HG02884 (cell line): Measurements from ENCODE around the gene CNGA2.

Experiments used
- ATAC-seq: cut with Tn5 transposase; IDR thresholded peaks from one replicate; pipeline ENCODE4 v1.9.1; 2021; ENCODE audit warnings: mild to moderate bottlenecking, moderate library complexity; ENCODE audit not compliant: unreplicated experiment

Gene CNGA2

DNA sequence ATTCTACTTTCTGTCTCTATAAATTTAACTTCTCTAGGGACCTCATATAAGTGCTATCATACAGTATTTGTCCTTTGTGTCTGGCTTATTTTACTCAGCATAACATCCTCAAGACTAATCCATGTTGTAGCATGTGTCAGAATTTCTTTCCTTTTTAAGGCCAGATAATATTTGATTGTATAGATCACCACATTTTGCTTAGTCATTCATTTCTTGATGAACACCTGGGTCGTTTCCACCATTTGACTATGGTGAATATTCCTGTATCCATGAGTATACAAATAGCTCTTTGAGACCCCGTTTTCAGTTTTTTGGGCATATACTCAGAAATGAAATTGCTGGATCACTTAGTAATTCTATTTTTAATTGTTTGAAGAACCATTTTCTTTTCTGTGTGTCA is 12.0 kb downstream of the CNGA2 start:
- no peak for ATAC-seq

DNA sequence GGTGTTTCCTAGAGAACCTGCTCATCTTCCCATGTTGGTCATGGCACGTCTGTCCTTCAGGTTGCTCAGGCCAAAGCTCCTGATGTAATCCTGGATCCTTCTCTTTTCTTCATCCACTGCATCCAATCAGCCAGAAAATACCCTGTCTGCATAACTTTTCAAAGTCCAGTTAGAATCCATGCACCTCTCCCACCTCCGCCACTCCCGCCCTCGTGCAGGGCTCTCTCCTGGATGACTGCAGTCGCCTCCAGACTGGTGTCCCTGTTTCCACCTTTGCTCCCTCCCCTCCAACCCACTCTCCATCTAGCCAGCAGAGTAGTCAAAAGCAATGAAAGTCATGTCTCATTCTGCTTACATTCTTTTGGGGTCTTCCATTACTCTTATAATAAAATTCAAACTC is 16.0 kb downstream of the CNGA2 start:
- ATAC-seq: no peak

DNA sequence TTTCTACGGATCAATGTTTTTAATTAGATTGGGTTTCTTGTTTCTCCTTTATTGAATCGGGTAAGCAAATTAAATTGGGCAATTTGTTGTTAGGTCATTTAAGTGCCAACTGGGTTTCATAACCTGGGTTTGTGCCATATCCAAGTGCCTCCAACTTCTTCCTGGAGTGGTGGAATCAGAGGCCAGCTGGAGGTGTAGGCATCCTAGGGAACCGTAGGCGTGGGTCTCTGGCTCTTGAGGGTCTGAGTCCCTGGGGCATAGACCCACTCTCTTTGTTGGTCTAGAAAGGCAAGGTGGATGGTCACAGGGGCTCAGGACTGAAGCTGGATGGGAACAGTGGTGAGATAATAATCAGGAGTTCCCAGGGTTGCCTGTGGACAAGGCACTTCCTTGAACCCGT is 18.3 kb downstream of the CNGA2 start:
- no peak for ATAC-seq

DNA sequence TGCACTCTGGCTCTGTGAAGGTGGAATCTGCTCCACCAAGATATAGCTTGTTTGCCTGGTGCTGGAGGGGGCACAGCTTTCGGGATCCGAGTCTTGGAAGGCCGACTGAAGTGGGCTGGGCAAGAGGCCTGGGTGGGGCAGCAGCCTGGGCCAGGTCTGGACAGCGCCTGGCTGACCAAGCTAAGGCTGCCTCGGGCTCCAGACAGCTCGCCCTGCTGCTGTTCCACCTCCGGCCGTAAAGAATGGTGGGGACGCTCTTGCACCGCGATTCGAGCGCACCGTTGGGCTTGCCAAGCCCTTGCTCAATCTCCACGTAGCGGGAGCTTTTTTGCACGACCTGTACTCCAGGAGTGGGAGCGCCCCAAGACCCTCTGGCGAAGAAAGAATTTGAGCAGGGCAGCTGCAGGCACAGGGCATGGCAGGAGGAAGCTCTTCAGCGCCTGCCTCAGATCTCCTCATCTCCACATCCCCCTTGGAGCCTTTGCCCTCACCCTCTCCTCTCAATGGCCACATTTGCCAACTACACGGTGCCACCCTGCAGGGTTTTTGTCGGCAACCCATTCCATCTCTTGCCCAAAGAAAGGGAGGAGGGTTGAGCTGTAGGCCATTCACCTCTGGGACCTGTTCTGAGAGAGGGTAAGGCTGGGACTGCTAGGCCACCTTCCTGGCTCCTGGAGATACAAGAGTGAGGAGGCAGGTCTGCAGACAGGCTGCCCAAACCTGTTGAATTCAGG is 18.9 kb downstream of the CNGA2 start:
- ATAC-seq: peak; percentile 74

DNA sequence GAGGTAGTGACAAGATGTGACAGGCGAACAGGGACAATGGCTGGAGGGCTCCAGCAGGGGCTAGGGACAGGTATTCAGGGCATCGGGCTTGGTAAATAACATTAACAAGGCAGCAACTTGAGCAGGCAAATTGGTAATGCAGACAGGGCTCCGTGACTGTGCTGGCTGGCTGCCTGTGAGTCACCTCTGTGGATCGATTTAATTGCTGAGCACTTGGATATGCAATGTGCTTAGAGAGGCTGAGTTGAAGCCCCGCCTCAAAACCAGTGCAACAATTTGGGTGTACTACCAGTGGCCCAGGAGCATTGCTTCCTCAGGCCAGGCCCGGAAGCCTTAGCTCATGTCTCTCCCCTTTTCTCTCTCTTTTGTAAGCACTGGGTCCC is 19.5 kb downstream of the CNGA2 start:
- ATAC-seq: no peak

DNA sequence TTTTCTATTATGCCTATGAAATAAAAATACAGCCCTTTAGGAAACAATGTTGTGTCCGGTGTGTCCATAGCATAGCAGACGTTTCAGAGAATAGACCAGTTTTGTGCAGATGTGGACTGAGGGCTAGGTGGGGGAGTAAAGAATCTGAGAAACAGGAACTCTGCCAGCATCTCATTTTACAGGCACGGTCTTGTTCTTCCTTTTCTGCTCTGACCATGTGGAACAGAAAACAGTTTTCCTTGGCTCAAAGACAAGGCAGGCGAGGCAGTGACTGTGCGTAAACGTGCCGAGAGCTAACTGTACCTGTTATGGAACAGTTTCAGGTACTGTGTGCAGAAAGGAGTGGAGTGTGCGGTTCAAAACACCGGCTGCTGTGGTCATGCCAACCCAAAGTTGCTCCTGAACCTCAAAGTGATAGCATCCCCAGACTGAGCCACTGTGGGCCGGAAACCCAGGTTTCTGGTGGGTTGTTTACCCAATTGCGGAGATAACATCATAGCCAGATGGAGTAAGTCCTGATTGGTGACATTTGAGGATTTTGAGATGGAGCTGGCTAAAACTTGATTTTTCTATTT is 20.2 kb downstream of the CNGA2 start:
- no peak for ATAC-seq

DNA sequence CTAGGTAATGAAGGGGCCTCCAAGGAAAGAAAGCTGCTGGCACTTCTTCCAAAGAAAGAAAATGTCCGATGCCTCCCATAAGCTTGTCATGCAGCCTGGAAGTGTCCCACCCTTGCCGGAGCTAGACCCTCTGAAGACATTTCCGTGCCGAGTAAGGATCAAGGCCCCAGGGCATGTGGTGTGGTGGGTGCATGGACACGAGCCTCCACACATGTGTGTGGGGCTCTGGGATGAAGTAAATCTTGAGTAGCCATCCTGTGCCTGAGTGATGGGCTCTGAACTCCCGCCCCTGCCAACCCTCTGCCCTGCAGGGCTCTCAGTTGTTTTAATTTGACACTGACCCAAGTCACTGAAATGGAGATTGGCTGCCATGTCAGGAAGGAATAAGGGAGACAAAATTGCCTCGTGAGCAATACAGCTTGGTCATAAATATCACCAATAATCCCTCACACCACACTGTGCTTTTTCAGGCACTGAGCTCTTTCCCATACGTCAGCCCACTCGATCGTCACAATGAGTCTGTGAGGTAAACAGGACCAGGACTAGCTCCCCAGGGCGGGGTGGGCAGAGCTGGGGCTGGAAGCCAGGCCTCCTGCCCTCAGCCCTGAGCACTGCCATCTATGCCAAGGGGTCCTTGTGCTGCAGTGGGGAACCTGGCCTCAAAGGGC is 24.6 kb downstream of the CNGA2 start:
- ATAC-seq: no peak

DNA sequence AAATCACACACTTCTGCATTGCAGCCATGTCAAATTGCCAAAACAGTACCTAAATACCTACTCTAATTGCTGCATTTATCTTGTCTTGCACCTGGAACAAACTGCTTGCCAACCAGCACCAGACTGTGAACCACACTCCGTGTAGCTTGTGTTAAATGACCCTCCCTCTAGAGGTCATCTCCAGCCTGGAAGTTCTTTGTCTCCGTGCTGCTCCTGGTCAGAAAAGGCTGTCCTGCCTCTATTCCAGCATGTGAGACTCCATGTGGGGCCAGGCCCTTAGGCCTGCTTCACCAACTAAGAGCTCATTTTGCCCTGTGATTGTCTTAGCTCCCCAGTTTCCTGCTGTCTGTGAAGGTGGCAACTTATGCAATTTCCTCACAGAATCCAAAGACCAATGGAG is 28.3 kb downstream of the CNGA2 start:
- no peak for ATAC-seq

DNA sequence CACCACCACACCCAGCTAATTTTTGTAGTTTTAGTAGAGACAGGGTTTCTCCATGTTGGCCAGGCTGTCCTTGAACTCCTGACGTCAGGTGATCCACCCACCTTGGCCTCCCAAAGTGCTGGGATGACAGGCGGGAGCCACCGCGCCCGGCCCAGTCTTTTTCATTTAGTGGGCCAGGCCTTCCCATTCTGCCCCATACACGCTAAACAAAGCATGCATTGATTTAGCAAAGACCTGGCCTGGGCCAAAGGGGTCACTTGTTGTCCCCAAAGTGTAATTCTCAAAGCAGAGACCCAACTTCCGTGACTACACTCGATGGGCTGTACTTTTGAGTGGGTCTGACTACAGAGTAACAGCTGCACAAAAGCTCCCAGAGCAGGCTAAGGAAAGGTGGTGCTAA is 29.2 kb downstream of the CNGA2 start:
- no peak for ATAC-seq

DNA sequence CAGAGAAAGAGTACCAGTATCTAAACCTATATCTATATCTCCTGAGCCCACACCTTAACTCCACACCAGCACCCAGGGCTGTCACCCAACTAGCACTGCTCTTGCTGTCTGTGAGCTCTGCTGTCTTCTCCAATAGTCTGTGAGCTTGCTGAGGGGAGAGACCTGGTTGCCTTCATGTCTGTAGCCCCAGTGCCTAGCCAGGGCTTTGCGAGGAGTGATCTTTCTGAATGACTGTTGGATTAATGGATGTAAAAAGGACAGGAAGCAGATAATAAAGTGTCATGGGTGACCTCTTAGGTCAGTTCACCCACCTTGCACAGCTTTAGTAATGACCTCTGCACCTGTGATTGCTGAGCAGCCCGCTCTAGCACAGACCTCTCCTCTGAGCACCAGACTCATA is 30.5 kb downstream of the CNGA2 start:
- ATAC-seq: no peak

DNA sequence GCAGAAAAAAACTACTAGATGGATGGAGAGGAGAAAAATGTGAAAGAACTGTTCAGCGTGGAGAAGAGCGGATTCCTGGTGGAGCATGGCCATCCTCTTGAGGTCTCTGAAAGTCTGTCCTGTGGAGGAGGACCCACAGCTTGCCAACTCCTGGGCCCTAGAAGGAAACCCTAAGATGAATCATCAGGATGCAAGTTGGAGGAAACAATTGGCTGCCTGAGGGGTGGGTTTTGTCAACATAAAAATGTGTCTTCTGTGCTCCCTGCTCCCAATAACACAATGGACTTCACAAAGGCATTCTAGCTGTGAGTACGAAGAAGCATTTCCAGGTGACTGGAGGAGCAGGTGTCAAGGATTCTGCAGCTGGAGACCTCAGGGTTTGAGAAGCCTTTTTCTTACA is 37.2 kb downstream of the CNGA2 start:
- ATAC-seq: no peak

DNA sequence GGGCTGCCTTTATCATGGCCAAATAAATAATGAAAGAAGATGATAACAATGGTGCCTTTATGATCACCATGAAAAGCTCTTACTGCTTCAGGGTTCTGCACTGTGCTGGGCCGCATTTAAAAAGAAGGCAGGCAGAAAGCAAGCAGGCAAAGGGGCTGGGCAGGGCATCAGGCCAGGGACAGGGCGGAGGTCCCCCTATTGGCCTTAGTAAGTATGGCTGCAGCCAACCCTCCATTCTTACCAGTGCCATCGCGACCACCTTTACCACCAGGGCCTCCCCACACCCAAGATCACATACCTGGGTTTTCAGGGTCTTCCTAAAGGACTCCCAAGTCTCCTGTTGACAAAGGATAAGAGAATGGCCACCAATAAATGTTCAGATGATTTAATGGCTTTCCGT is 38.9 kb downstream of the CNGA2 start:
- ATAC-seq: no peak

DNA sequence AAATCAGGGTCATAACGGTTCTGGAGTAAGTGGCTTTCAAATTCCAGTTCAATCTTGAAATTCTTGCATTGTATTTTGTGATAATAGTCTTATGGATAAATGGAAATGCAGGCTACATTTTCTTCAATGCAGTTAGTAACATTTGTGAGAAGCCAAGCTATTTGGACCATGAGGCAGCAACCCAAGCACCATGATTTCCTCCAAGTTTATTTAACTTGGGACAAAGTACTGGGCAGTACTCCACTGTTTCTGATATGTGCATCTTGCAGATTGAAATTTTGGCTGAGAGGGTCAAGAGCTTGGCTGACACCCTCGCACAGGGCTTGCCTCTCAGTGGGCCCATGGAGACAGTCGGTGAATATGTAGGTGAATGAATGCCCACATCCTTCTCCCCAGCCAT is 39.9 kb downstream of the CNGA2 start:
- no peak for ATAC-seq

DNA sequence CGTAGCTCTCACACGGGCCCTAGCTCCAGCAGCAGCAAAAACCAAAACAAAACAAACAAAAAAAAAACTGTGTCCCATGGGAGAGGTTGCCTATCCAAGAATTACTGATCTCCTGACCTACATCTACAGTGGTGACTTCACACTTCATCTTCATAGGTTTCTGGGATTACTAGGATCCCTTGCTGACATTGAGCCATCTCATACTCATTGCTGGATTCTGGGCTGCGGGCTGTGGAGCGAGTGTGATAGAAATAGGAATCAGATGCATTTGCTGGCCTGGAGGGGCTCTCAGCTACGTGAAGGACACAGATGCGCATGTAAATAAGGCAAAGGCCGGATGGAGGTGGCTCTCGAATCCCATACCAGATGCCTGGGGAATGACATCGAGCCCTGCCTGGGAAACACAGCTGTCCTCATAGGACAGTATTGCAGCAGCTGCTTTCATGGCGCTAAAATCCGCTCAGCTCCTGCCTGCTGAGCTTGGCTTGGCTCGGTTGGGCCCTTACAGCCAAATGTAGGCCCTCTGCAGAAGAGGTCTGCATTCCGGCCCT is 41.7 kb downstream of the CNGA2 start:
- no peak for ATAC-seq

DNA sequence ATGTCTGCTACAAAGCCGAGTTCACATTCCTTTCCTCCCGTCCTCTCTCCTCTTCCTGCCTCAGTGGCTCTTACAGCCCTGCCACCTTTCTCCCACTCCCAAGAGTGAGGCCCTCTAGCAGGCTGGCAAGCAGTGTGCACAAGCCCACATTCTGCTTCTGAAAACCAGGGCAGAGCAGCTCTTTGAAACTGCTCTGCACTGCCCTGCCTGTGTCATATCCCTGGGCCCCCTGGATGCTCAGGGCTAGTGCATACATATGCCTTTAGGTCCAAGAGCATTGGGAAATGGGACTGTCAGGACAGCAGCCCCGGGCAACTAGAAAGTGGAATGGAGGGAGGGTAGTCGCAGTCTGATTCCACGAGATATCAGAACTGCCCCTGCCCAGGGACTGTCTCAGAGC is 42.4 kb downstream of the CNGA2 start:
- ATAC-seq: no peak

DNA sequence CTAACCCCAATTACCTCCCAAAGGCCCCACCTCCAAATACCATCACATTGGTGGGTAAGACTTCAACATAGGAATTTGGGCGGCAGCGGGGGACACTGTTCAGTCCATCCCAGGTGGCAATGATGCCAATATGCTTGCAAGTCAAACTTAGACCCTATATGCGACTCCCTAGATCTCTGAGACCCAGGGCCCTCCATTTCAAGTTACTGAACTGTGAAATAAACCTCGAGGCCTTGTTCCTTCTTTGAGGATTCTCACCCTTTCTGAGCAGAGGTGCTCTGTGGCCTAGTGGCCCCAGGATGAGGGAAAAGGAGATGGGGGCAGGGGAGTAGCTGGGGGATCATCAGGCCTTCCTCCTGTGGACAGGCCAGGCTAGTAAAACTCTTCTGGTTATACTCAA is 44.7 kb downstream of the CNGA2 start:
- no peak for ATAC-seq

DNA sequence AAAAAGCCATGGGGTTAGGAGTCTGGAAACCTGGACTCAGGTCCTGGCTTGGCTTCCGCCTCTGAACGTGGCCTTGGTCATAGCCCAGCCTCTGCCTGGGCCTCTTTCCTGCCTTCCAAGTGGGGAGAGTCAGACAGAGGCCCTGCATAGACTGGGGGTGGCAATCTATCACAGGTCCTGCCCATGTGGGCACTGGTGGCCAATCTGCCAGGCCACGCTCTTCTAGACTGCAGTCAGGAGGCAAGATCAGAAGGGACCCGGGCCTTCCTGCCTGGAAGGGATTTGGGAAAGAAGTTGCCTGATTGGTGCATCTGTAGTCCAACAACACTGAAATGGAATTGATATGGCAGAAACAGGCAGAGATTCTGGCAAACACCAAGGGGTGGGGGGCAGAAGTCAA is 46.1 kb downstream of the CNGA2 start:
- ATAC-seq: no peak

DNA sequence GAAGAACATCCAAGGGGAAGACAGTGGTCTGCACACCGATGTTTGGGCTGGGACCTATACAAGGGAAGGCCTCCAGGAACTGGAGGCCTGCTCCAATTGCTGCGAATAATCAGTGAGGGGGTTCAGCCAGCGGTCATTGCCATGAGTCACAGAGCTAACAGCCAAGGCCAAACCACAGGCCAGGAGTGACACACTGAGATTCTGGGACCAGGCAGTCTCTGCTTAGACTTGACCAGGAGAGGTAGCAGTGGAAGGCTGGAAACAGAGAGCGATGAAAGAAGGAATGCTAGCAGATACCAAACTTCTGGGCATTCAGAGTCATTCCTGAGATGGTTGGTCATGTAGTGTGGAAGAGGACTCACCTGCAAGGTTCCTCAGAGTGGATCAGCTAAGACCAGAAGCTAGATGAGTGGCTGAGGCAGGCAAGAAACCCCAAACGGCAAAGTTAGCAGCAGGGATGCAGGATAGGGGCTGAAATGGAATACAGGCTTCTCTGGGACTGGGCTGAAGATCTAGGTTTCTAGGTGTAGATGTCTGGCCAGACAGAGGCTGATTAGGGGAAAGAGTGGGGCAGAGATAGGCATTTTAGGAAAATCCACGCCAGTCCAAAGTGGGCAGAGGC is 54.7 kb downstream of the CNGA2 start:
- no peak for ATAC-seq

DNA sequence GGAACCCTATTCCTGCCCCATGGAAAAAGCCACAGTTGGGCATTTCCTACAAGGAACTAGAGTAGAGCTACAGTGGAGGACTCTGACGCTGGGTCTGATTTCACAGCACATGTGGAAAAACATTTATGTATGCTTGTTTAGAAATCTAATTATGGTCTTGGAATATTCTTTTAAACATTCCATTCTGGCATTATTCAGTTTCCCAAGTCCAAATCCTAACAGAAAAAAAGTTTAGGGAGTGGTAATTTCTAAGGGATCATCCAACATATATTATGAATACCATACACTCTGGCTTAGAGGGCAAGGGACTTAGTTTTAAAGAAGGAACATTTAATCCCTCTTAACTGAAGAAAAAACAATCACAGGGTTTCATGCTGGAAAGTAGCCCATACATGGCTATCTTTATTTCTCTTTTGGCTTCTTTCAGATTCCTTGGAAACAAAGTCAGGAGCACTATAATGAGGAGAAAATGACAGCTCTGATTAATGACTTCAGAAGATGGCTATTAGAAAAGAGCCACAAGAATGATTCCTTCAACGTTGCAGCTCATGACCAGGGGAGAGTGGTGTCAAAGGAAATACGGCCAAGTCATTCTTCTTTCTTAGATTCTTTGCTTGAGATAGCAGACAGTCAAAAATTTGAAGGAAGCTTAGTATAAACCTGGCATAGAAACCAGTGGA is 56.1 kb downstream of the CNGA2 start:
- no peak for ATAC-seq

DNA sequence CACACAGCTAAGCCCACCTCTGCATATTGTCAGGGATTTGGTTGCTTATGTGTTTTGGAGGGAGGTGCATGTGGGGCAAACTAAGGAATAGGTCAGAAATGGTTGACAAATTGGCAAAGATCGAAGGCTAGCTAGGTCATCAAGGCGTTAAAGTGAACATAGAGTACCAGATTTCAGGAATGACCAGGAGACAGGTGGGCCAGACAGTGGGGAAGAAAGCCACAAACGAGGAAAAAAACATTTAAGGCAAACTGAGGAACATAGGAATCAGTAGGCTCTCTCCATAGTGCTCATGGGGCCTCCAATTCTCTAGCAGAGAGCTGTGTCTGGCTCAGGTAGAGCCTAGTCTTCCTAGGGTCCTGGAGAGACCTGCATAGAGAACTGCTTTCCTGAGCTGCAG is 57.4 kb downstream of the CNGA2 start:
- no peak for ATAC-seq

DNA sequence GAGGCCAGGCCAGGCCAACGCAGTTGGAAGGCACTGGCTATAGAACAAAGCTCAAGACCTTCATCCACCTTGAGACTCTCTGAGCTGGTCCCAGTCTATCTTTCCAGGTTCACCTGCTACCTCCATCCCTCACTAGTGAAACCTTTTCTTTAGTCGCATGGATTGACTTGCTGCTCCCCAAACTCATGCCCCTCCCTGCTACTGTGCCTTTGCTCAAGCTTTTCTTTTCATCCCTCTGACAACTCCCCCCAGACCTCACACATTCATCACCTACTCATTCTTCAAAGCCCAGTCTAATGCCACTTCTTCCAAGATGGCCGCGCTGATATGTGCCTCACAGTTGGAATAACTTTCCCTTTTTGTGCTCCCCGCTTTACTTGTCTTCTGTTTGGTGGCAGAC is 58.0 kb downstream of the CNGA2 start:
- ATAC-seq: no peak
